Keratinocyte (primary cell): Measurements from ENCODE around the gene ATP8A2. TPM values are rescaled to one million over a fixed set of nuclear protein-coding genes. Genes with fewer than 3 reads are reported as not detected.

ENCODE experiments used
- DNase-seq: peaks from one replicate; pipeline ENCODE4 v3.0.0-alpha.2; 2011; ENCODE audit warnings: low read depth, missing footprints, low spot score
- FAIRE-seq: peaks from 2 replicates; lab custom pipeline; 2011; peaks lifted over from hg19 to GRCh38; lab: Jason Lieb, UNC
- H2AFZ ChIP-seq: 2 replicates; pipeline ENCODE4 v1.6.0; 2012; ENCODE audit warnings: low read length, control low read depth, inconsistent platforms; ENCODE audit not compliant: control insufficient read depth
- H3K27ac ChIP-seq: 2 replicates; pipeline ENCODE4 v1.5.1; 2011; ENCODE audit warnings: low read length; ENCODE audit not compliant: control insufficient read depth, insufficient read depth
- H3K27me3 ChIP-seq: 3 replicates; pipeline ENCODE4 v1.6.0; 2011; ENCODE audit warnings: low read length; ENCODE audit not compliant: control insufficient read depth, insufficient read depth; ENCODE audit errors: extremely low read depth
- H3K36me3 ChIP-seq, 2 experiments: 2 replicates in 1 of 2; 3 replicates in 1 of 2; pipeline ENCODE4 v1.5.1; 2011; ENCODE audit warnings: low read length in 2 of 2, mild to moderate bottlenecking in 1 of 2; ENCODE audit not compliant: control insufficient read depth in 2 of 2, insufficient read depth in 2 of 2; ENCODE audit errors: extremely low read depth in 1 of 2
- H3K4me1 ChIP-seq: 3 replicates; pipeline ENCODE4 v1.5.1; 2011; ENCODE audit warnings: low read length; ENCODE audit not compliant: control insufficient read depth, insufficient read depth; ENCODE audit errors: extremely low read depth
- H3K4me2 ChIP-seq: 3 replicates; pipeline ENCODE4 v1.6.0; 2011; ENCODE audit warnings: low read depth, low read length; ENCODE audit not compliant: control insufficient read depth, insufficient read depth; ENCODE audit errors: extremely low read depth
- H3K4me3 ChIP-seq, 3 experiments: fragments of 200-600 bp in 1 of 3; sonication (generic) in 1 of 3; 2 replicates in 2 of 3; 3 replicates in 1 of 3; pipeline ENCODE4 v1.5.1; 2011 to 2016; ENCODE audit warnings: low read length in 3 of 3, mild to moderate bottlenecking in 3 of 3, control low read depth in 2 of 3, inconsistent platforms in 1 of 3, low read depth in 1 of 3, mixed read lengths in 1 of 3, mixed run types in 1 of 3, moderate library complexity in 1 of 3; ENCODE audit not compliant: control insufficient read depth in 2 of 3, insufficient read depth in 2 of 3; ENCODE audit errors: extremely low read depth in 1 of 3
- H3K79me2 ChIP-seq: 2 replicates; pipeline ENCODE4 v1.6.0; 2012; ENCODE audit warnings: low read length; ENCODE audit not compliant: control insufficient read depth, insufficient read depth
- H3K9ac ChIP-seq: 3 replicates; pipeline ENCODE4 v1.6.0; 2011; ENCODE audit warnings: low read length; ENCODE audit not compliant: control insufficient read depth, insufficient read depth; ENCODE audit errors: extremely low read depth
- H3K9me1 ChIP-seq: 3 replicates; pipeline ENCODE4 v1.6.0; 2011; ENCODE audit warnings: low read length; ENCODE audit not compliant: control insufficient read depth, insufficient read depth; ENCODE audit errors: extremely low read depth
- H3K9me3 ChIP-seq: 2 replicates; pipeline ENCODE4 v1.5.1; 2012; ENCODE audit warnings: low read depth, low read length; ENCODE audit not compliant: control insufficient read depth
- H4K20me1 ChIP-seq: 3 replicates; pipeline ENCODE4 v1.6.0; 2011; ENCODE audit warnings: low read length; ENCODE audit not compliant: control insufficient read depth, insufficient read depth; ENCODE audit errors: extremely low read depth
- EZH2 ChIP-seq: IDR thresholded peaks from one replicate; pipeline ENCODE4 v1.6.1; 2012; ENCODE audit warnings: inconsistent platforms, mild to moderate bottlenecking, low read length, moderate library complexity
- dilution Hi-C: fragments of 300-500 bp; cut with MboI; formaldehyde crosslinking; loops from one replicate; pipeline ENCODE4 v1.7.0; 2020; ENCODE audit warnings: low sequenced_read_pairs; ENCODE audit not compliant: extremely low pct_ligation_motif_present
- polyA plus RNA-seq, 5 experiments: library from polyadenylated mRNA; depleted of rRNA in 3 of 5; stranded (reverse) in 3 of 5; stranded (forward) in 1 of 5; unstranded in 1 of 5; fragments of >200 nt; gene quantifications; 1 replicate in 1 of 5; 2 replicates in 3 of 5; 3 replicates in 1 of 5; pipeline versions ENCODE4 v1.2.1 to v1.2.3, GENCODE V29; 2011 to 2012; ENCODE audit warnings: missing spikeins in 2 of 5, low read depth in 1 of 5, low replicate concordance in 1 of 5
- TF ChIP-seq, protein P1 (sequence below), 3 experiments: IDR thresholded peaks in 1 of 3; conservative IDR thresholded peaks in 1 of 3; optimal IDR thresholded peaks in 1 of 3; 2 replicates in 2 of 3; 3 replicates in 1 of 3; pipeline versions ENCODE3 to v1.5.1; 2011; ENCODE audit warnings: low read length in 3 of 3, mild to moderate bottlenecking in 3 of 3, moderate library complexity in 2 of 3, control low read depth in 1 of 3, inconsistent platforms in 1 of 3; ENCODE audit not compliant: insufficient read depth in 2 of 3; ENCODE audit errors: extremely low read depth in 1 of 3

ATP8A2 gene
- polyA plus RNA-seq, 1 donor (not counting 4 experiments of a cell fraction or from before 2014, with no cell fraction given) = 0.16 TPM

DNA sequence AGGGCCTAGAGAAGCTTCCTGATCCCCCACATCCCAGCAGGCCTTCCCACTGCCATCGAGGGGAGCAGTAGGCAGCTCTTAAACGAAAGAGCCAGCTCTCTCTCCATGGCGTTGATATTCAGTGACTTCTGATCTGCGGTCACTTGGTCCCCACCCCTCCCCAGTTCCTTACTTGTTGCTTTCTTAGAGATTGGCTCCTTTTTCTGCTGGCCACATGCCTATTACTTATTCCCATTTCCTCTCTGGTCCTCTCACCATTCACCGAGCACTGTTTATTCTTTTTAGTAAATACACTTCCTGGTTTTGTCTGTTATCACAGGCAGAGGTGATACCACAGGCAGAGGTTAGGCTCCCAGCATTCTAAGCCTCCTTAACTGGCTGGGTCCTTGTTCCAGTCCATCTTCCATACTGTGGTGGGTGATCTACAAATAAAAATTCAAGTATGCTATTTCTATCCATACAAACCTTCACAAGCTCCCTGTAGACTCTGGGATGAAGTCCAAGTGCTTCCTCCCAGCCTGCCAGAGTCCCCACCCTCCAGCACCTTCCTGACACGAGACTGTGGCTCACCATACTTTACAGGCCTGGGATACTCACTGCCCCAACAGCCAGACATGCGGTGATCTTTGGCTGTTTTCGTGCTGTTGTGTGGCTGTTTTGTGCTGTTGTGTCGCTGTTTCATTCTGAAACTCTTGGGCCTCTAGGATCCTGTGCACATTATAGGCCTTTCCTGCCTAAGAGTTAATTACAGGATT is 315.9 kb downstream of the ATP8A2 start:
- H3K27me3 ChIP-seq = no peaks in the 10 kb centered on the region
- TF ChIP-seq, protein P1, sequence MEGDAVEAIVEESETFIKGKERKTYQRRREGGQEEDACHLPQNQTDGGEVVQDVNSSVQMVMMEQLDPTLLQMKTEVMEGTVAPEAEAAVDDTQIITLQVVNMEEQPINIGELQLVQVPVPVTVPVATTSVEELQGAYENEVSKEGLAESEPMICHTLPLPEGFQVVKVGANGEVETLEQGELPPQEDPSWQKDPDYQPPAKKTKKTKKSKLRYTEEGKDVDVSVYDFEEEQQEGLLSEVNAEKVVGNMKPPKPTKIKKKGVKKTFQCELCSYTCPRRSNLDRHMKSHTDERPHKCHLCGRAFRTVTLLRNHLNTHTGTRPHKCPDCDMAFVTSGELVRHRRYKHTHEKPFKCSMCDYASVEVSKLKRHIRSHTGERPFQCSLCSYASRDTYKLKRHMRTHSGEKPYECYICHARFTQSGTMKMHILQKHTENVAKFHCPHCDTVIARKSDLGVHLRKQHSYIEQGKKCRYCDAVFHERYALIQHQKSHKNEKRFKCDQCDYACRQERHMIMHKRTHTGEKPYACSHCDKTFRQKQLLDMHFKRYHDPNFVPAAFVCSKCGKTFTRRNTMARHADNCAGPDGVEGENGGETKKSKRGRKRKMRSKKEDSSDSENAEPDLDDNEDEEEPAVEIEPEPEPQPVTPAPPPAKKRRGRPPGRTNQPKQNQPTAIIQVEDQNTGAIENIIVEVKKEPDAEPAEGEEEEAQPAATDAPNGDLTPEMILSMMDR (optimal IDR thresholded peaks at IDR 0.05 in 1 of 3, IDR thresholded peaks at IDR 0.05 in 1 of 3, conservative IDR thresholded peaks at IDR 0.05 in 1 of 3; ENCODE audit: extremely low read depth in 1 of 3, insufficient read depth in 2 of 3, low read length in 3 of 3) = no peak
- no peak for TF ChIP-seq EZH2
- no peak overlapping the region for H2AFZ ChIP-seq
- no peak overlapping the region for H3K4me3 ChIP-seq
- dilution Hi-C loops = no loop called here
- H3K9me1 ChIP-seq = no peaks in the 10 kb centered on the region
- H3K79me2 ChIP-seq = no peaks in the 10 kb centered on the region
- no peaks in the 10 kb centered on the region for H3K36me3 ChIP-seq
- H3K4me2 ChIP-seq = no peak overlapping the region
- FAIRE-seq (no peak), DNase-seq (no peak)
- H3K9ac ChIP-seq = no peak overlapping the region
- no peaks in the 10 kb centered on the region for H3K4me1 ChIP-seq
- no peaks in the 10 kb centered on the region for H3K9me3 ChIP-seq
- H4K20me1 ChIP-seq = no peaks in the 10 kb centered on the region
- H3K27ac ChIP-seq = no peak overlapping the region

DNA sequence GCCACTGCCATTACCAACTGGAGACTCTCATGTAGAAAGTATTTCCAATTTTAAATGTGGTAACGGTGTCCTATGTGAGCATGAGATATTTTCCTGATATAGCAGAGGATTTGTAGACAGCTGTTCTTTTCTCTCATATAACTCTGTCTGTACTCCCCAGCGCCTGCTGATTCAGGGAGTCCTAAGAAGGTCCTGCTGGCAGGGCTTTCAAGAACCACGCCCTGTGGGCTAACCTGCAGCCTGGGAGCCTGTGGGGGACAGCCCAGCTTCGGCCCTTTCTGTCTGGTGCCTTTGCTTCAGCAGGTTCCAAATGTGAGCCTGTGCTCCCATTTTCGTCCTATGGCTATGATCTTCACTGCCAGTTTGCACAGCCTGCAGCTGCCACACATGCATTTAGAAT is 316.8 kb downstream of the ATP8A2 start:
- H2AFZ ChIP-seq = no peak overlapping the region
- H3K27me3 ChIP-seq = no peaks in the 10 kb centered on the region
- H3K9ac ChIP-seq = no peak overlapping the region
- H4K20me1 ChIP-seq = no peaks in the 10 kb centered on the region
- no peak for TF ChIP-seq EZH2
- TF ChIP-seq, protein P1 (optimal IDR thresholded peaks at IDR 0.05 in 1 of 3, IDR thresholded peaks at IDR 0.05 in 1 of 3, conservative IDR thresholded peaks at IDR 0.05 in 1 of 3; ENCODE audit: extremely low read depth in 1 of 3, insufficient read depth in 2 of 3, low read length in 3 of 3) = no peak
- no peaks in the 10 kb centered on the region for H3K9me3 ChIP-seq
- H3K79me2 ChIP-seq = no peaks in the 10 kb centered on the region
- H3K4me3 ChIP-seq = no peak overlapping the region
- FAIRE-seq = no peak
- H3K4me2 ChIP-seq = no peak overlapping the region
- H3K4me1 ChIP-seq = no peaks in the 10 kb centered on the region
- no peak overlapping the region for H3K27ac ChIP-seq
- no peaks in the 10 kb centered on the region for H3K36me3 ChIP-seq
- H3K9me1 ChIP-seq = no peaks in the 10 kb centered on the region
- DNase-seq = no peak
- dilution Hi-C loops = no loop called here
